Neural progenitor cell (in vitro differentiated cells): ENCODE results near the gene FBXW2.

Experiments
- CTCF ChIP-seq: fragments of 200-600 bp; sonication (generic); IDR thresholded peaks from 2 replicates; pipeline ENCODE4 v1.5.1; 2017; ENCODE audit warnings: antibody characterized with exemption, mild to moderate bottlenecking
- EZH2 ChIP-seq: fragments of 200-600 bp; sonication (generic); IDR thresholded peaks from 2 replicates; pipeline ENCODE4 v1.6.1; 2017; ENCODE audit warnings: antibody characterized with exemption, mild to moderate bottlenecking, moderate library complexity

GRCh38 chr9:120776788-120777187 is 16.4 kb downstream of the FBXW2 start:
- TF ChIP-seq EZH2 = no peak
- TF ChIP-seq CTCF = no peak
